NCI-H1105 (cell line): Measurements from ENCODE around the gene TMEM267.
A peak's percentile ranks its signal among the peaks of the same experiment; 100 is the strongest.
"Not testable (repeated sequence)": the region's sequence is repeated elsewhere in the genome, so short reads cannot be mapped to it uniquely, and the experiment has no call there.

Experiments used
- DNase-seq: peaks from one replicate; lab custom pipeline; 2025; lab: John Stamatoyannopoulos, UW

TMEM267 gene

GRCh38 chr5:43456556-43456955 lies 27.1 kb downstream of the TMEM267 start:
- no peak for DNase-seq

GRCh38 chr5:43441575-43441974 lies 42.1 kb downstream of the TMEM267 start:
- DNase-seq = not testable (repeated sequence)

- DNase-seq = no peak
These were observed 46.5 kb downstream of the TMEM267 start for GRCh38 chr5:43437062-43437660.

GRCh38 chr5:43433382-43433781 lies 50.3 kb downstream of the TMEM267 start:
- no peak for DNase-seq

GRCh38 chr5:43432486-43433375 lies 50.9 kb downstream of the TMEM267 start:
- no peak for DNase-seq

- no peak for DNase-seq
These were observed 54.0 kb downstream of the TMEM267 start for GRCh38 chr5:43429706-43430105.

- no peak for DNase-seq
These were observed 54.6 kb downstream of the TMEM267 start for GRCh38 chr5:43429016-43429415.

- no peak for DNase-seq
These were observed 56.4 kb downstream of the TMEM267 start for GRCh38 chr5:43427306-43427705.

- DNase-seq = no peak
These were observed 57.7 kb downstream of the TMEM267 start for GRCh38 chr5:43425983-43426382.

- not testable (repeated sequence) for DNase-seq
These were observed 60.6 kb downstream of the TMEM267 start for GRCh38 chr5:43423086-43423485.

GRCh38 chr5:43422143-43422542 lies 61.5 kb downstream of the TMEM267 start:
- no peak for DNase-seq

- DNase-seq = no peak
These were observed 62.1 kb downstream of the TMEM267 start for GRCh38 chr5:43421450-43422133.

- no peak for DNase-seq
These were observed 63.4 kb downstream of the TMEM267 start for GRCh38 chr5:43420241-43420640.

GRCh38 chr5:43418561-43418960 lies 65.1 kb downstream of the TMEM267 start:
- DNase-seq = no peak

- DNase-seq = no peak
These were observed 66.8 kb downstream of the TMEM267 start for GRCh38 chr5:43416803-43417394.

- no peak for DNase-seq
These were observed 67.5 kb downstream of the TMEM267 start for GRCh38 chr5:43415935-43416802.

GRCh38 chr5:43413966-43414365 lies 69.7 kb downstream of the TMEM267 start:
- no peak for DNase-seq

- peak; percentile 90 for DNase-seq
These were observed 71.0 kb downstream of the TMEM267 start for GRCh38 chr5:43412644-43413043.

- DNase-seq = no peak
These were observed 71.5 kb downstream of the TMEM267 start, which contains the start of gene CCL28 for GRCh38 chr5:43412156-43412555. TSS of gene CCL28 (minus strand) at chr5:43412391. CDS start at chr5:43412316, 75 bp downstream.

- no peak for DNase-seq
These were observed 72.2 kb downstream of the TMEM267 start for GRCh38 chr5:43411495-43411894.

GRCh38 chr5:43410414-43410813 lies 73.3 kb downstream of the TMEM267 start:
- no peak for DNase-seq
